HEK293 (cell line): ENCODE data around the gene TSPO2.
A peak's percentile ranks its signal among the peaks of the same experiment; 100 is the strongest.

Source experiments
- CTCF ChIA-PET: fragments of 350-600 bp; formaldehyde crosslinking; extraction: SDS; loops from one replicate; lab custom pipeline; 2021; ENCODE audit warnings: antibody characterized with exemption; lab: Yijun Ruan, JAX
- POLR2A ChIA-PET: fragments of 300-600 bp; formaldehyde crosslinking; extraction: SDS; loops from one replicate; lab custom pipeline; 2020; ENCODE audit warnings: antibody characterized with exemption, inconsistent platforms; lab: Yijun Ruan, JAX
- H3K27ac ChIP-seq: fragments of 200-500 bp; sonication (Bioruptor generic); 2 replicates; pipeline ENCODE4 v1.5.1; 2014; ENCODE audit warnings: low read depth, low read length, control low read depth, inconsistent platforms; ENCODE audit errors: extremely low read depth
- H3K36me3 ChIP-seq, 2 experiments: fragments of 200-500 bp in 1 of 2; sonication (Bioruptor generic) in 1 of 2; 1 replicate in 1 of 2; 2 replicates in 1 of 2; pipeline ENCODE4 v1.5.1; 2014 to 2017; ENCODE audit warnings: inconsistent platforms in 2 of 2, low read length in 2 of 2; ENCODE audit not compliant: control insufficient read depth in 2 of 2, insufficient read depth in 1 of 2
- H3K4me1 ChIP-seq: fragments of 200-500 bp; sonication (Bioruptor generic); 2 replicates; pipeline ENCODE4 v1.5.1; 2014; ENCODE audit warnings: mild to moderate bottlenecking, low read length, inconsistent platforms; ENCODE audit not compliant: control insufficient read depth, insufficient read depth
- H3K4me3 ChIP-seq: 2 replicates; pipeline ENCODE4 v1.5.1; 2011; ENCODE audit warnings: low read depth, mild to moderate bottlenecking, control low read depth, low read length, moderate library complexity
- H3K9me3 ChIP-seq: fragments of 200-500 bp; sonication (Bioruptor generic); 2 replicates; pipeline ENCODE4 v1.5.1; 2014; ENCODE audit warnings: low read depth, low read length, inconsistent platforms; ENCODE audit not compliant: control insufficient read depth, insufficient read depth
- EGR2 ChIP-seq: fragments of 450-650 bp; formaldehyde crosslinking; IDR thresholded peaks from 2 replicates; pipeline ENCODE4 v1.5.1; 2016; ENCODE audit warnings: low read depth, missing biosample characterization, missing genetic modification characterization
- GLIS2 ChIP-seq: fragments of 450-650 bp; formaldehyde crosslinking; IDR thresholded peaks from 2 replicates; pipeline ENCODE4 v1.5.1; 2016; ENCODE audit warnings: missing biosample characterization, missing genetic modification characterization
- HOXD13 ChIP-seq: sonication (generic); formaldehyde crosslinking; IDR thresholded peaks from 2 replicates; pipeline ENCODE4 v1.8.0; 2022; ENCODE audit warnings: missing genetic modification reagents, borderline replicate concordance
- MYNN ChIP-seq: fragments of 450-650 bp; formaldehyde crosslinking; IDR thresholded peaks from 2 replicates; pipeline ENCODE4 v1.5.1; 2016; ENCODE audit warnings: missing biosample characterization, missing genetic modification characterization, borderline replicate concordance
- SP2 ChIP-seq: fragments of 450-650 bp; formaldehyde crosslinking; IDR thresholded peaks from 2 replicates; pipeline ENCODE4 v1.5.1; 2016; ENCODE audit warnings: missing biosample characterization, missing genetic modification characterization
- TRIM28 ChIP-seq: IDR thresholded peaks from 2 replicates; pipeline ENCODE4 v1.6.1; 2011; ENCODE audit warnings: low read length, control low read depth, borderline replicate concordance
- WT1 ChIP-seq: fragments of 450-650 bp; formaldehyde crosslinking; IDR thresholded peaks from 2 replicates; pipeline ENCODE4 v1.5.1; 2016; ENCODE audit warnings: missing biosample characterization, missing genetic modification characterization
- ZBTB48 ChIP-seq: fragments of 450-650 bp; formaldehyde crosslinking; IDR thresholded peaks from 2 replicates; pipeline ENCODE4 v1.5.1; 2016; ENCODE audit warnings: missing biosample characterization, missing genetic modification characterization
- ZNF112 ChIP-seq: fragments of 450-650 bp; formaldehyde crosslinking; IDR thresholded peaks from 2 replicates; pipeline ENCODE4 v1.5.0; 2017; ENCODE audit warnings: missing biosample characterization, missing genetic modification characterization
- ZNF175 ChIP-seq: fragments of 450-650 bp; formaldehyde crosslinking; IDR thresholded peaks from 2 replicates; pipeline ENCODE4 v1.5.1; 2016; ENCODE audit warnings: missing biosample characterization, missing genetic modification characterization
- ZNF24 ChIP-seq: fragments of 450-650 bp; formaldehyde crosslinking; IDR thresholded peaks from 2 replicates; pipeline ENCODE4 v1.5.1; 2016; ENCODE audit warnings: missing biosample characterization, missing genetic modification characterization
- ZNF350 ChIP-seq: fragments of 450-650 bp; formaldehyde crosslinking; IDR thresholded peaks from 2 replicates; pipeline ENCODE4 v1.5.0; 2017; ENCODE audit warnings: missing biosample characterization, mild to moderate bottlenecking, missing genetic modification characterization
- ZNF561 ChIP-seq: fragments of 450-650 bp; IDR thresholded peaks from 2 replicates; pipeline ENCODE4 v1.5.1; 2018; ENCODE audit warnings: missing biosample characterization, missing genetic modification characterization, borderline replicate concordance
- ZNF629 ChIP-seq: fragments of 450-650 bp; formaldehyde crosslinking; IDR thresholded peaks from 2 replicates; pipeline ENCODE4 v1.5.1; 2017; ENCODE audit warnings: missing biosample characterization, missing genetic modification characterization
- ZNF658 ChIP-seq: fragments of 450-650 bp; formaldehyde crosslinking; IDR thresholded peaks from 2 replicates; pipeline ENCODE4; 2016; ENCODE audit warnings: missing biosample characterization, missing genetic modification characterization
- ZNF701 ChIP-seq: fragments of 450-650 bp; formaldehyde crosslinking; IDR thresholded peaks from 2 replicates; pipeline ENCODE4 v1.5.1; 2016; ENCODE audit warnings: missing biosample characterization, missing genetic modification characterization
- ZNF76 ChIP-seq: fragments of 450-650 bp; formaldehyde crosslinking; IDR thresholded peaks from 2 replicates; pipeline ENCODE4; 2016; ENCODE audit warnings: low read depth, missing biosample characterization, missing genetic modification characterization, borderline replicate concordance
- ZSCAN30 ChIP-seq: fragments of 450-650 bp; IDR thresholded peaks from 2 replicates; pipeline ENCODE4 v1.5.1; 2018; ENCODE audit warnings: missing biosample characterization, mild to moderate bottlenecking, missing genetic modification characterization, moderate library complexity
- TF ChIP-seq, protein P1 (sequence below): fragments of 450-650 bp; formaldehyde crosslinking; IDR thresholded peaks from 2 replicates; pipeline ENCODE4 v1.5.1; 2017; ENCODE audit warnings: missing biosample characterization, missing genetic modification characterization
- TF ChIP-seq, protein P2 (sequence below): fragments of 450-650 bp; formaldehyde crosslinking; IDR thresholded peaks from 2 replicates; pipeline ENCODE4 v1.5.1; 2016; ENCODE audit warnings: missing biosample characterization, missing genetic modification characterization
- TF ChIP-seq, protein P3 (sequence below): fragments of 450-650 bp; formaldehyde crosslinking; IDR thresholded peaks from 2 replicates; pipeline ENCODE4 v1.5.1; 2016; ENCODE audit warnings: missing biosample characterization, missing genetic modification characterization
- TF ChIP-seq, protein P4 (sequence below): fragments of 450-650 bp; formaldehyde crosslinking; IDR thresholded peaks from 2 replicates; pipeline ENCODE4 v1.5.1; 2016; ENCODE audit warnings: missing biosample characterization, missing genetic modification characterization
- TF ChIP-seq, protein P5 (sequence below): fragments of 450-650 bp; formaldehyde crosslinking; IDR thresholded peaks from 2 replicates; pipeline ENCODE4 v1.5.1; 2016; ENCODE audit warnings: missing biosample characterization, missing genetic modification characterization
- TF ChIP-seq, protein P6 (sequence below): fragments of 450-650 bp; formaldehyde crosslinking; IDR thresholded peaks from 2 replicates; pipeline ENCODE4 v1.5.1; 2017; ENCODE audit warnings: missing biosample characterization, missing genetic modification characterization
- TF ChIP-seq, protein P7 (sequence below): fragments of 450-650 bp; formaldehyde crosslinking; IDR thresholded peaks from 2 replicates; pipeline ENCODE4 v1.5.1; 2016; ENCODE audit warnings: missing biosample characterization, missing genetic modification characterization

Gene TSPO2

DNA sequence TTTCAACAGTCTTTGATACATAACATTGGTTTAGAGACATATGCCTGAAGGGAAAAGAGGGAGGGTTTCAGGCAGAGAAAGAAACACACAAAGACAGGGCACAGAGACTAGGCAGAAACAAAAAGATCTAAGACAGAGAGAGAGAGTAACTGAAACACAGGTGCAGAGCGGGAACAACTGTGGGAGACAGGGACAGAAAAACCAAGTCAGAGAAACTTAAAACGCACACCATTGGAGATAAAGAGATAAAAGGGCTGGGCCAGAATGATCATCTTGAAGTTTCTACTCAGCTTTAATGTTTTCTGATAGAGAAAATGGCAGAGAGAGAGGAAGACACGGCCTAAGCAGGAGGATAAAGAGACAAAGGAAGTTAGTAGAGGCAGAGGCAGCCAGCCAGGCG, 15.0 kb upstream of the TSPO2 start (continued):
- TF ChIP-seq ZNF112: no peak
- no peak for TF ChIP-seq HOXD13 (CRISPR knock-in tag)
- TF ChIP-seq, protein P1, sequence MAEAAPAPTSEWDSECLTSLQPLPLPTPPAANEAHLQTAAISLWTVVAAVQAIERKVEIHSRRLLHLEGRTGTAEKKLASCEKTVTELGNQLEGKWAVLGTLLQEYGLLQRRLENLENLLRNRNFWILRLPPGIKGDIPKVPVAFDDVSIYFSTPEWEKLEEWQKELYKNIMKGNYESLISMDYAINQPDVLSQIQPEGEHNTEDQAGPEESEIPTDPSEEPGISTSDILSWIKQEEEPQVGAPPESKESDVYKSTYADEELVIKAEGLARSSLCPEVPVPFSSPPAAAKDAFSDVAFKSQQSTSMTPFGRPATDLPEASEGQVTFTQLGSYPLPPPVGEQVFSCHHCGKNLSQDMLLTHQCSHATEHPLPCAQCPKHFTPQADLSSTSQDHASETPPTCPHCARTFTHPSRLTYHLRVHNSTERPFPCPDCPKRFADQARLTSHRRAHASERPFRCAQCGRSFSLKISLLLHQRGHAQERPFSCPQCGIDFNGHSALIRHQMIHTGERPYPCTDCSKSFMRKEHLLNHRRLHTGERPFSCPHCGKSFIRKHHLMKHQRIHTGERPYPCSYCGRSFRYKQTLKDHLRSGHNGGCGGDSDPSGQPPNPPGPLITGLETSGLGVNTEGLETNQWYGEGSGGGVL (tag by site-specific recombination): no peak
- TF ChIP-seq ZNF175 (tag by site-specific recombination): no peak
- no peak for TF ChIP-seq ZNF658
- no peak for TF ChIP-seq SP2 (tag by site-specific recombination)

DNA sequence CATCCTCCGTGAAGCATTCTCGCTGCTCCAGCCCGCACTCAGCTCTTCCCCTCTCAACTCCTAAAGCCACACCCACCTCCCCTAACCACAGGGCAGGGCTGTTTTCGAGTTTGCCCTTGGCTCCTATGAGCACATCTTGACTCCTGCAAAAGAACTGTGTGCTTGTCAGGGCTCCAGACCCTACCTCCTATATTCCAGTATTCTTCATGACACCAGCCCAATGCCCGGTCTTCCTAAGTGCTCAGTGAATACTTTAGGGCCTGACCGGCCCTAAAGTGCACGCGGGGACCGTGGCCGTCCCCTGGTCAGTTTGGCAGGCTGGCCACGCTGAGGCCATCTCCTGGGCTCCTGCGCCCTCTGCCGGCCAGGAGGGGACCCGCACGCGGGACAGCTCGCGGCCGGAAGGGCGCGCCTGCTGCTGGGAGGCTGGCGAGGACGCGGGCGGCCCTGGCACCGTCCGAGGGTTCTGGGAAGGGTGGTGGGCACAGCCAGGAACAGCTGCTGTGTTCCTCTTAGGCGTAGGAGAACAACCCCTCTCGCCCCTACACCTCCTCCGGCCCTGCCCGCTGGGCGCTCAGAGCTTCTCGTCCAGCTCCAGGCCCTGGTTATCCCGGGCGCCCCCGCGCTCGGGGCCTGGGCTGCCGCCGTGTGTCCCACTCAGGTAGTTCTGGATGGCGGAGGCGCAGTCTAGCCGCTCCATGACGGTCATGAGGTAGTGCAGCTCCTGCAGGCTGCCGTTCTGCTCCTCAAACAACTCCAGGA, 14.3 kb upstream of the TSPO2 start:
- POLR2A ChIA-PET: interaction anchor here (0.7 to 1.3 kb wide), 5 partner anchors 15 to 182 kb away, joined by 3 to 4 read pairs (median 3); partner anchors contain the start of genes NFYA, OARD1 and TSPO2
- CTCF ChIA-PET: interaction anchor here (0.5 to 11.0 kb wide), 67 partner anchors 8 to 1657 kb away, joined by 3 to 146 read pairs (median 4); partner anchors contain the start of genes LRFN2, TSPO2 and UNC5CL
- TF ChIP-seq EGR2 (tag by site-specific recombination): peak; percentile 23; the same call in 1 of the 2 replicates
- TF ChIP-seq, protein P2, sequence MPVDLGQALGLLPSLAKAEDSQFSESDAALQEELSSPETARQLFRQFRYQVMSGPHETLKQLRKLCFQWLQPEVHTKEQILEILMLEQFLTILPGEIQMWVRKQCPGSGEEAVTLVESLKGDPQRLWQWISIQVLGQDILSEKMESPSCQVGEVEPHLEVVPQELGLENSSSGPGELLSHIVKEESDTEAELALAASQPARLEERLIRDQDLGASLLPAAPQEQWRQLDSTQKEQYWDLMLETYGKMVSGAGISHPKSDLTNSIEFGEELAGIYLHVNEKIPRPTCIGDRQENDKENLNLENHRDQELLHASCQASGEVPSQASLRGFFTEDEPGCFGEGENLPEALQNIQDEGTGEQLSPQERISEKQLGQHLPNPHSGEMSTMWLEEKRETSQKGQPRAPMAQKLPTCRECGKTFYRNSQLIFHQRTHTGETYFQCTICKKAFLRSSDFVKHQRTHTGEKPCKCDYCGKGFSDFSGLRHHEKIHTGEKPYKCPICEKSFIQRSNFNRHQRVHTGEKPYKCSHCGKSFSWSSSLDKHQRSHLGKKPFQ (tag by site-specific recombination): no peak
- no peak for TF ChIP-seq ZNF350 (tag by site-specific recombination)
- no peak; the same call in 1 of the 2 replicates for TF ChIP-seq ZNF701 (tag by site-specific recombination)
- no peak for TF ChIP-seq ZNF629
- TF ChIP-seq, protein P3, sequence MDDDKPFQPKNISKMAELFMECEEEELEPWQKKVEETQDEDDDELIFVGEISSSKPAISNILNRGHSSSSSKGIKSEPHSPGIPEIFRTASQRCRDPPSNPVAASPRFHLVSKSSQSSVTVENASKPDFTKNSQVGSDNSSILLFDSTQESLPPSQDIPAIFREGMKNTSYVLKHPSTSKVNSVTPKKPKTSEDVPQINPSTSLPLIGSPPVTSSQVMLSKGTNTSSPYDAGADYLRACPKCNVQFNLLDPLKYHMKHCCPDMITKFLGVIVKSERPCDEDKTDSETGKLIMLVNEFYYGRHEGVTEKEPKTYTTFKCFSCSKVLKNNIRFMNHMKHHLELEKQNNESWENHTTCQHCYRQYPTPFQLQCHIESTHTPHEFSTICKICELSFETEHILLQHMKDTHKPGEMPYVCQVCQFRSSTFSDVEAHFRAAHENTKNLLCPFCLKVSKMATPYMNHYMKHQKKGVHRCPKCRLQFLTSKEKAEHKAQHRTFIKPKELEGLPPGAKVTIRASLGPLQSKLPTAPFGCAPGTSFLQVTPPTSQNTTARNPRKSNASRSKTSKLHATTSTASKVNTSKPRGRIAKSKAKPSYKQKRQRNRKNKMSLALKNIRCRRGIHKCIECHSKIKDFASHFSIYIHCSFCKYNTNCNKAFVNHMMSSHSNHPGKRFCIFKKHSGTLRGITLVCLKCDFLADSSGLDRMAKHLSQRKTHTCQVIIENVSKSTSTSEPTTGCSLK (tag by site-specific recombination): no peak
- TF ChIP-seq MYNN: no peak
- TF ChIP-seq, protein P4, sequence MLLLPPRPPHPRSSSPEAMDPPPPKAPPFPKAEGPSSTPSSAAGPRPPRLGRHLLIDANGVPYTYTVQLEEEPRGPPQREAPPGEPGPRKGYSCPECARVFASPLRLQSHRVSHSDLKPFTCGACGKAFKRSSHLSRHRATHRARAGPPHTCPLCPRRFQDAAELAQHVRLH (tag by site-specific recombination): no peak
- TF ChIP-seq ZNF561 (tag by site-specific recombination): peak; percentile 70; the same call in 1 of the 2 replicates
- peak; percentile 75 for TF ChIP-seq ZSCAN30 (tag by site-specific recombination)
- TF ChIP-seq, protein P5, sequence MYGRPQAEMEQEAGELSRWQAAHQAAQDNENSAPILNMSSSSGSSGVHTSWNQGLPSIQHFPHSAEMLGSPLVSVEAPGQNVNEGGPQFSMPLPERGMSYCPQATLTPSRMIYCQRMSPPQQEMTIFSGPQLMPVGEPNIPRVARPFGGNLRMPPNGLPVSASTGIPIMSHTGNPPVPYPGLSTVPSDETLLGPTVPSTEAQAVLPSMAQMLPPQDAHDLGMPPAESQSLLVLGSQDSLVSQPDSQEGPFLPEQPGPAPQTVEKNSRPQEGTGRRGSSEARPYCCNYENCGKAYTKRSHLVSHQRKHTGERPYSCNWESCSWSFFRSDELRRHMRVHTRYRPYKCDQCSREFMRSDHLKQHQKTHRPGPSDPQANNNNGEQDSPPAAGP (tag by site-specific recombination): no peak
- peak; percentile 65; the same call in 1 of the 2 replicates for TF ChIP-seq ZNF76 (tag by site-specific recombination)
- peak; percentile 36; the same call in 1 of the 2 replicates for TF ChIP-seq GLIS2 (tag by site-specific recombination)
- no peak for TF ChIP-seq ZNF24
- TF ChIP-seq WT1: no peak
- TF ChIP-seq, protein P6, sequence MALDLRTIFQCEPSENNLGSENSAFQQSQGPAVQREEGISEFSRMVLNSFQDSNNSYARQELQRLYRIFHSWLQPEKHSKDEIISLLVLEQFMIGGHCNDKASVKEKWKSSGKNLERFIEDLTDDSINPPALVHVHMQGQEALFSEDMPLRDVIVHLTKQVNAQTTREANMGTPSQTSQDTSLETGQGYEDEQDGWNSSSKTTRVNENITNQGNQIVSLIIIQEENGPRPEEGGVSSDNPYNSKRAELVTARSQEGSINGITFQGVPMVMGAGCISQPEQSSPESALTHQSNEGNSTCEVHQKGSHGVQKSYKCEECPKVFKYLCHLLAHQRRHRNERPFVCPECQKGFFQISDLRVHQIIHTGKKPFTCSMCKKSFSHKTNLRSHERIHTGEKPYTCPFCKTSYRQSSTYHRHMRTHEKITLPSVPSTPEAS (tag by site-specific recombination): no peak
- 0 out of 2 replicates have a peak, but pooled peaks have one; percentile 43 for TF ChIP-seq TRIM28
- TF ChIP-seq, protein P7, sequence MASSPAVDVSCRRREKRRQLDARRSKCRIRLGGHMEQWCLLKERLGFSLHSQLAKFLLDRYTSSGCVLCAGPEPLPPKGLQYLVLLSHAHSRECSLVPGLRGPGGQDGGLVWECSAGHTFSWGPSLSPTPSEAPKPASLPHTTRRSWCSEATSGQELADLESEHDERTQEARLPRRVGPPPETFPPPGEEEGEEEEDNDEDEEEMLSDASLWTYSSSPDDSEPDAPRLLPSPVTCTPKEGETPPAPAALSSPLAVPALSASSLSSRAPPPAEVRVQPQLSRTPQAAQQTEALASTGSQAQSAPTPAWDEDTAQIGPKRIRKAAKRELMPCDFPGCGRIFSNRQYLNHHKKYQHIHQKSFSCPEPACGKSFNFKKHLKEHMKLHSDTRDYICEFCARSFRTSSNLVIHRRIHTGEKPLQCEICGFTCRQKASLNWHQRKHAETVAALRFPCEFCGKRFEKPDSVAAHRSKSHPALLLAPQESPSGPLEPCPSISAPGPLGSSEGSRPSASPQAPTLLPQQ: peak; percentile 72; the same call in 1 of the 2 replicates
- peak; percentile 95 for TF ChIP-seq ZBTB48 (tag by site-specific recombination)

More for the DNA sequence above, 14.3 kb upstream of the TSPO2 start:
- peak overlapping the region; percentile 41 for H3K4me3 ChIP-seq
- H3K4me1 ChIP-seq: peaks cover 2% of the 10 kb centered on the region
- H3K27ac ChIP-seq: no peak overlapping the region; the same call in 1 of the 2 replicates
- H3K9me3 ChIP-seq: no peaks in the 10 kb centered on the region
- H3K36me3 ChIP-seq: no peaks in the 10 kb centered on the region
